Colonic mucosa (tissue), 4 donors: ENCODE data around the gene GSK3B. TPM values are rescaled to one million over a fixed set of nuclear protein-coding genes. Genes with fewer than 3 reads are reported as not detected.

Experiments
- DNase-seq: peaks from one replicate; pipeline ENCODE4 v3.0.0-alpha.2; 2020
- H3K27ac ChIP-seq: fragments of 200-600 bp; one replicate; pipeline ENCODE4 v1.8.0; 2021
- H3K27me3 ChIP-seq: fragments of 200-600 bp; one replicate; pipeline ENCODE4 v1.8.0; 2021
- H3K36me3 ChIP-seq: fragments of 200-600 bp; one replicate; pipeline ENCODE4 v1.8.0; 2021
- H3K4me1 ChIP-seq: fragments of 200-600 bp; one replicate; pipeline ENCODE4 v1.8.0; 2021; ENCODE audit warnings: mild to moderate bottlenecking
- H3K4me3 ChIP-seq: fragments of 200-600 bp; one replicate; pipeline ENCODE4 v1.8.0; 2021
- H3K9ac ChIP-seq, 2 donors: one replicate each; pipeline ENCODE4 v1.7.0; 2013; ENCODE audit warnings: control low read depth in 2 of 2, low read depth in 2 of 2, low read length in 2 of 2
- H3K9me3 ChIP-seq: fragments of 200-600 bp; one replicate; pipeline ENCODE4 v1.8.0; 2021
- intact Hi-C: fragments of 100-400 bp; cut with DNase I; formaldehyde crosslinking; loops from one replicate; pipeline ENCODE4 v1.14.1; 2022
- total RNA-seq, 2 donors: library from RNA; stranded (reverse); fragmentation: NEBNext Ultra II Directional in 1 of 2; extraction: Animal tissue kit (Norgen Biotek cat#: 25700) in 1 of 2; gene quantifications; one replicate each; pipeline ENCODE4 v1.2.1, GENCODE V29; 2021
- TF ChIP-seq, protein P1 (sequence below): fragments of 200-600 bp; IDR thresholded peaks from one replicate; pipeline ENCODE4 v1.8.0; 2022; ENCODE audit warnings: antibody characterized with exemption, mild to moderate bottlenecking
- donor health status: healthy.
- donor health status: DM: no; HTN: no; CAD: no.
- donor health status: DM: no; HTN: no; CAD: no.

The GSK3B gene
- total RNA-seq, 2 donors from 2014 or later = 34.4 to 43.6 TPM

DNA sequence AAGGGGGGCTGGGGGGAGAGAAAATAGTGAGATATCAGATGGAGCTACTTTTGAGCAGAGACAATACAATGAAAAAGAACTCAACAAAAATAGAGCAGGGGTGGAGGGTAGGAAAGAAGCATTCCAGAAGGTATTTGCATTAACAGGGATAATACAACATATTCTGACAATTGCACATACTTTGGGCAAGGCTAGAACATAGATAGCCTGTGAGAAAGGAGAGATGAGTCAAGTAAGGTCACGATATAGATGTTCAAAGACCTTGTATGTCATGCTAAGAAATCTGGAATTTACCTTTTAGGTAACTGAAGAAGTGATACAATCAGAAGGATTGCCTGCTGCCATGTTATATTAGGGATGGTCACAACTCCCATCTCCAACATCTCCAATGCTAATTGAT lies 155.2 kb downstream of the GSK3B start:
- Histone ChIP-seq H3K4me1 (no peaks in the 10 kb centered on the region), H3K4me3 (no peak overlapping the region), H3K9ac (no peak overlapping the region), H3K9me3 (no peaks in the 10 kb centered on the region), H3K36me3 (no peaks in the 10 kb centered on the region), H3K27ac (no peak overlapping the region), H3K27me3 (no peaks in the 10 kb centered on the region)
- no peak for DNase-seq
- intact Hi-C loops = no loop called here
- TF ChIP-seq, protein P1, sequence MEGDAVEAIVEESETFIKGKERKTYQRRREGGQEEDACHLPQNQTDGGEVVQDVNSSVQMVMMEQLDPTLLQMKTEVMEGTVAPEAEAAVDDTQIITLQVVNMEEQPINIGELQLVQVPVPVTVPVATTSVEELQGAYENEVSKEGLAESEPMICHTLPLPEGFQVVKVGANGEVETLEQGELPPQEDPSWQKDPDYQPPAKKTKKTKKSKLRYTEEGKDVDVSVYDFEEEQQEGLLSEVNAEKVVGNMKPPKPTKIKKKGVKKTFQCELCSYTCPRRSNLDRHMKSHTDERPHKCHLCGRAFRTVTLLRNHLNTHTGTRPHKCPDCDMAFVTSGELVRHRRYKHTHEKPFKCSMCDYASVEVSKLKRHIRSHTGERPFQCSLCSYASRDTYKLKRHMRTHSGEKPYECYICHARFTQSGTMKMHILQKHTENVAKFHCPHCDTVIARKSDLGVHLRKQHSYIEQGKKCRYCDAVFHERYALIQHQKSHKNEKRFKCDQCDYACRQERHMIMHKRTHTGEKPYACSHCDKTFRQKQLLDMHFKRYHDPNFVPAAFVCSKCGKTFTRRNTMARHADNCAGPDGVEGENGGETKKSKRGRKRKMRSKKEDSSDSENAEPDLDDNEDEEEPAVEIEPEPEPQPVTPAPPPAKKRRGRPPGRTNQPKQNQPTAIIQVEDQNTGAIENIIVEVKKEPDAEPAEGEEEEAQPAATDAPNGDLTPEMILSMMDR = no peak

DNA sequence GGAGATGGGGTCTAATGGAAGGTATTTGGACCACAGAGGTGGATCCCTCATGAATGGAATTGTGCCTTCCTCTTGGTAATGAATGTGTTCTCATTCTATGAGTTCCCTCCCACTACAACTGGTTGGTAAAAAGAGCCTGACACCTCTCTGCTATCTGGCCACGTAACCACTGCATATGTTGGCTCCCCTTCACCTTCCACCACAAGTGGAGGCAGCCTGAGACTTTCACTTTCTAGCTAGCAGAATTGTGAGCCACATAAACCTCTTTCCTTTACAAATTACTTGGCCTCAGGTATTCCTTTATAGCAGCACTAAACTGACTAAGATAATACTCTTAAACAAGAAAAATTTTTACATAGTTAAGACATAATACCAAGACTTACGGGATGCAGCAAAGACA lies 157.0 kb downstream of the GSK3B start:
- no peak overlapping the region for H3K27ac ChIP-seq
- intact Hi-C loops = no loop called here
- H3K27me3 ChIP-seq = no peaks in the 10 kb centered on the region
- no peaks in the 10 kb centered on the region for H3K9me3 ChIP-seq
- no peaks in the 10 kb centered on the region for H3K4me1 ChIP-seq
- no peak for DNase-seq
- H3K4me3 ChIP-seq = no peak overlapping the region
- TF ChIP-seq, protein P1 = no peak
- H3K36me3 ChIP-seq = no peaks in the 10 kb centered on the region
- no peak overlapping the region for H3K9ac ChIP-seq

DNA sequence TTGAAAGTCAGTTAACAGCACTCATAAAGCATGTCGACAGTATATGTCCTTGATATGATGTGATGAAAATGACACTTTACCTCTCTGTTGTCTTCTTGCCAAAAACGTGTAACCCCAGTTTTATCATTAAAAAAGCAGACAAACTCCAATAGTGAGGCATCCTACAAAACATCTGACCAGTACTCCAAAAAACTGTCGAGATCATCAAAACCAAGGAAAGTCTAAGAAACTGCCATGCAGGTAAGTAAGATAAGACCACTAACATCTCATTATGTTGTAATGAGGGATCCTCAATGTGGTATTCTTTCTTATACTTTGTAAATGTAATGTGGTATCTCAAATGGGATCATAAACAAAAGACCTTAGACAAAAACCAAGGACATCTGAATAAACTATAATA lies 160.0 kb downstream of the GSK3B start:
- TF ChIP-seq, protein P1 = no peak
- Histone ChIP-seq H3K36me3 (no peaks in the 10 kb centered on the region), H3K4me3 (no peak overlapping the region), H3K27ac (no peak overlapping the region), H3K27me3 (no peaks in the 10 kb centered on the region), H3K9me3 (no peaks in the 10 kb centered on the region), H3K4me1 (no peaks in the 10 kb centered on the region), H3K9ac (no peak overlapping the region)
- intact Hi-C loops = no loop called here
- no peak for DNase-seq

DNA sequence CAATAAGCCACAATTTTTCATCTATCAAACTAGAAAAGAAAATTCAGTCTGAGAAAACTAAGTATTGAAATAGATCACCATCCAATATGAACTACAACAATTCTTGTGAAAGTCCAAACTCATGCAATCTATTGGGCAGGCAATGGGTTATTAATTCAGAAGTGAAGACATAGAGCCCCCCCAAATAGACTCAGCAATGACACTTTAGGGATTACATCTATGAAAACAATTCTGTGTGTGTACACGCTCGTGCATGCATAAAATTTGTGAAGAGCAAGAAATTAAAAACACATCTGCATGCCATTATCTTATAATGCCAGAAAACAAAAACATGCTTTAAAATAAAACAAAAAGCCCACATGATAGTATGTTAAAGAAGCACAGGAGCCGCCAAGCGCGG lies 161.0 kb downstream of the GSK3B start:
- no peaks in the 10 kb centered on the region for H3K36me3 ChIP-seq
- H3K9me3 ChIP-seq = no peaks in the 10 kb centered on the region
- no peak overlapping the region for H3K27ac ChIP-seq
- H3K4me3 ChIP-seq = no peak overlapping the region
- intact Hi-C loops = no loop called here
- TF ChIP-seq, protein P1 = no peak
- no peak overlapping the region for H3K9ac ChIP-seq
- no peak for DNase-seq
- no peaks in the 10 kb centered on the region for H3K4me1 ChIP-seq
- H3K27me3 ChIP-seq = no peaks in the 10 kb centered on the region

DNA sequence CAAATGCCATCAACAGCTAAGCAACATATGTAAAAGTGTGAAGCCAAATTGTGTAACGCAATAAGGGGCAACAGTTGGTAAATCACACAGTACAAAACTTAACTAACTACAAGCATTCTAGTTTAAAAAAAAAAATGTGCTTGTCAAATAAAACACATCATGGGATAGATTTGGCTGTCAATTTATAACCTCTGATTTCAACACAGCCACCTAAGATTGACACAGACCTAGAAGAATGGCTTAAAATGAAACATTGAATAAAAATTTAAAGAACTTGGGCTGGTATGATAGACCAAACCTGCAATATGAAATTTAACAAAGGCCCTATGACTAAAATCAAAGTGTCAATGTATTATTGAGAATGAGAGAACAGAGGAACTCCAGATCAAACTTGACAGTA lies 164.0 kb downstream of the GSK3B start:
- H3K36me3 ChIP-seq = no peaks in the 10 kb centered on the region
- DNase-seq = no peak
- TF ChIP-seq, protein P1 = no peak
- H3K27ac ChIP-seq = no peak overlapping the region
- H3K9ac ChIP-seq = no peak overlapping the region
- no peaks in the 10 kb centered on the region for H3K9me3 ChIP-seq
- H3K4me1 ChIP-seq = no peaks in the 10 kb centered on the region
- no peaks in the 10 kb centered on the region for H3K27me3 ChIP-seq
- intact Hi-C loops = no loop called here
- no peak overlapping the region for H3K4me3 ChIP-seq

DNA sequence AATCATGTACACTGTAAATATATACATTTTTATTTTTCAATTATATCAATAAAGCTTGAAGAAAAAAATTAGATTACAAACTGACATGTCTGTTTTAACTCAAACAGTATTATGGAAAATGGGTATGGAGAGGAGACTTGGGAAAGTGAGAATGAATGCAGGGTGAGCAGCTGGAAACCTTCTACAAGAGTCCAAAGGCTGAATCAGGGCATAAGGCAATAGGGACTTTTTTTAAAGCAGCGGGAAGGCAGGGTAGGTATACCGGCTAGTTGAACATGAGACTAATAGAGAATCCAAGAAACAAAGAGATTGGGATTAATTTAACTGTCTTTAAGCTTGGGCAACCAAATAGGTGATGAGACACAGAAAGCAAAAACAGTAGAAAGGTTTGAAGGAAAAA lies 167.1 kb downstream of the GSK3B start:
- TF ChIP-seq, protein P1 = no peak
- no peaks in the 10 kb centered on the region for H3K36me3 ChIP-seq
- no peaks in the 10 kb centered on the region for H3K9me3 ChIP-seq
- no peaks in the 10 kb centered on the region for H3K4me1 ChIP-seq
- intact Hi-C loops = no loop called here
- H3K27ac ChIP-seq = no peak overlapping the region
- no peak overlapping the region for H3K4me3 ChIP-seq
- H3K27me3 ChIP-seq = no peaks in the 10 kb centered on the region
- DNase-seq = no peak
- no peak overlapping the region for H3K9ac ChIP-seq
